Hepatic stellate cell (primary cell): ENCODE measurements around the gene CLMP.

Experiments used
- DNase-seq: peaks from one replicate; pipeline ENCODE4 v3.0.0; 2011; ENCODE audit warnings: low spot score

The CLMP gene

DNA sequence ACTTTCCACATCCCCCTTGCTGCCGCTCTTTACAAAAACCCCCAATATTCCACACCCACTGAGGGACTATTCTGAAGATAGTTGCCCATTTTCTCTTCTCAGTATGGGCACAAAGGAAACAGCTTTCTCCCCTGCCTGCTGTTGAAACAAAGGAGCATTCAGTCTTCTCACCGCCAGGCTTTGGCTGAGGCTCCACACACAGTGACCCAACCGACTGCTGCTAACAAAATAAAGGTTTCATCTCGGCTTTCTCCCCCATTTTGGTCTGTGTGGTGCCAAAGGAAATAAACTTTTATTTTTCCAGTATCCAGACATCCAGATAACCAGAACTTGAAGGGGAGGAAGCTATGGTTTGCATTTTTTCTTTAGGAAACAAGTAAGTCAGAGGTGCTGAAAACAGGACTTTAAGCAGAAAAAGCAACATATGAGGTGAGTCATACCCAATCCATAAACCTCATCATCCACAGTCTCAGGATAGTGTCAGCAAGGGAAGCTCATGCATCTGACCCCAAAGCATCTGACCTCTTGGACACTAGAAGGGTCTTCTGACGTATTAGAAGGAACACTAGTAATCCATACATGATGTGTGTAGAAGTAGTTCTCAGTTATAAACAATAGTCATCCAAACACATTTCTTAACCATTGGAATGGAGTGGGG lies 6.4 kb downstream of the CLMP start:
- DNase-seq: peak; percentile 69

DNA sequence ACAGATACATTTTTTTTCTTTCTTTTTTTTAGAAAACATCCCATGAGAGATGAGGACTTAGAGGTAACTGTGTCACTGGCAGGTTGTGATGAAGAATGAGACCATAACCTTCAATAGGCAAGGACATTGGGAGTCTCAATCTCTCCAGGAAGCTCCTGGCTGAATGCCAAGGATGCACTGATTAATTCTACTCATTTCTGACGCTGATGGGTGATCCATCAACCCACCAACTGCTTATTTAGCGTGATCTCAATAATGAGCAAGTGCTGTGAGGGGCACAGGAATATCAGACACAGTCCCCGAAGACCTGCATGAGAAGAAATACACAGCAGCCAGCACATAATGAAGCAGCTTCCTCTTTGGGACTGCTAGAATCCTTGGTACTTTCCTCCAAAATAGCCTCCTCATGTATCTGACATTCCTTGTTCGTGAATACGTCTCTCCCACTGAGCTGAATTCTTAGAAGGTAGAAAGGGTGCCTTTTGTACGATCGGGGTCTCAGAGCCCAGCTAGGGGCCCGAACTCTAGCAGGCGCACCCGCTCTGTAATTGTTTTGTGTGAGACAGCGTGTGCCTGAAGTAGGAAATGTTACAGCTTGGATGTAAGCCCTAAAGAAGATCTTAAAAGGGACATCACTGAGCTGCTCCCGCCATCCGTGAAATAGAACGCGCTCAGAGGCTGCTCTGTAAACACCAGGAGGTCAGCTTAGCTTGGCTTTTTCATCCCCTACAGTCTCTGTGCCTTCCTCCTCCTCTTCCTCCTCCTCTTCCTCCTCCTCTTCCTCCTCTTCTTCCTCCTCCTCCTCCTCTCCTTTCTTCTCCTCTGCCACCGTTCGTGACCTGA lies 7.2 kb downstream of the CLMP start:
- peak; percentile 31 for DNase-seq

DNA sequence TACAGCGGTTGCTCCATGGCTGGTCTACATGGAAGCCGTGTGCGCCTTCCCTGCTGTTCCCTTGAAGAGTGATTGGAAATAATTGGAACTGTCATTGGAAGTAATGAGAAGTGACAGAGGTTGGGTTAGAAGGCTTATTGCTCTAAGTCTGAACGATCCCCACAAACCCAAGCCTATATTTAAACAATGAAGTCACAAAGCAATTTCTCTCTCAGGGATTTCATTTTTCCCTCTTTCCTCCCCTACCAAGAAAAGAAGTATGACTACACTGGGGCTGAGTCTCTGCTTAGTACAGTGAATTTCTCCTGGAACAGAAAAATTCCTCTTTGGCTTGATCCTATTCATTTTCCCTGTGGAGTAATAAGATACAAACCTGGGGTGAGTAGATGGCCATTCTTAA lies 7.8 kb downstream of the CLMP start:
- no peak for DNase-seq

DNA sequence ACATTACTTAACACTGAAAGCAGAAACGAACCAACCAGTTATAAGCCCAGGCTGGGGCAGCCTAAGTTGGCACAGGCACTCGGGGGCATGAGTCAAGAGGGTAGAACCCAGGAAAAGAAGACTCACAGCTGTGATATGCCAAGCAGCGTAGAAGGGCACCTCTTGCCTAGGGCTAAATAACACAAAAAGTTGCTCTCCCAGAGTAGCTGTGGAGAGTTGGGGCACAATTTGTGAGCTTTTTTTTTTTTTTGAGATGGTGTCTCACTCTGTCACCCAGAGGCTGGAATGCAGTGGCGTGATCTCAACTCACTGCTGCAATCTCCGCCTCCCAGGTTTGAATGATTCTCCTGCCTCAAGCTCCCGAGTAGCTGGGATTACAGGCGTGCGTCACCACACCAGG lies 8.8 kb downstream of the CLMP start:
- no peak for DNase-seq

DNA sequence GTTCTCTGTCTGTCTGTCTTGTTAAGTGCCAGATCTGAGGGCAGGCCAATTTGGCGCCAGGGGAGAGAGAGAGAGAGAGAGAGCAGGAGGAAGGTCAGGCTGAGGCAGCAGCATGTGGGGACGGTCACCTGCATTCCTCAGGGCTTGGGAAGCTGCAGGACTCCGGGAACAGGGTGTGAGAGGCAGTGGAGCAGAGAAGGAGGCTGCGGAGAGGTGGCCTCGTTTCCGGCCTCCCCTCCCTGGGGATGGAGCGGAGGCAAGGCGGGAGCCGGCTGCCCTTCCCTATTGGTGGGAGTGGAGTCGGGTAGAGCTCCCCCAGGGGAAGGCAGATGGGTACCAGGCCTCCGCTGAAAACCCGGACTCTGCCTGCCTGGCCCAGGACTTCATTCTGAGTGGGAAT lies 9.7 kb downstream of the CLMP start:
- no peak for DNase-seq

DNA sequence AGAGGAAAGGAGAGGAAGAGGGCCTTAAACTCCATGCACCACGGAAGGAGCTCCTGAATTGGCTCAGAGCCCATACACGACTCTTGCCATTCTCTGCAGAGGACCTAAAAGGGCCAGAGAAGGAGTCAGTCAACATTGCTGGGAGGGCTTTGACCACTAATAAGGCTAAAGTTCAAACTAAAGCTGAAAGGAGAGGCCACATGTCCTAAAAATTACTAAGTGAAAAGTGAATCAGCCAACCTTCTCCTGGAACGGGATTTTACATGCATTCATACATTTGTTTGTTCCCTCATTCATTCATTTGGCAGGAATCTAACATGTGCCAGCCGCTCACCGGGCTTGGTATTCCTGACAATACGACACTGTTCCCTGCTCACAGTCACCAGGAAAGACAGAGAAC lies 10.5 kb downstream of the CLMP start:
- DNase-seq: no peak

DNA sequence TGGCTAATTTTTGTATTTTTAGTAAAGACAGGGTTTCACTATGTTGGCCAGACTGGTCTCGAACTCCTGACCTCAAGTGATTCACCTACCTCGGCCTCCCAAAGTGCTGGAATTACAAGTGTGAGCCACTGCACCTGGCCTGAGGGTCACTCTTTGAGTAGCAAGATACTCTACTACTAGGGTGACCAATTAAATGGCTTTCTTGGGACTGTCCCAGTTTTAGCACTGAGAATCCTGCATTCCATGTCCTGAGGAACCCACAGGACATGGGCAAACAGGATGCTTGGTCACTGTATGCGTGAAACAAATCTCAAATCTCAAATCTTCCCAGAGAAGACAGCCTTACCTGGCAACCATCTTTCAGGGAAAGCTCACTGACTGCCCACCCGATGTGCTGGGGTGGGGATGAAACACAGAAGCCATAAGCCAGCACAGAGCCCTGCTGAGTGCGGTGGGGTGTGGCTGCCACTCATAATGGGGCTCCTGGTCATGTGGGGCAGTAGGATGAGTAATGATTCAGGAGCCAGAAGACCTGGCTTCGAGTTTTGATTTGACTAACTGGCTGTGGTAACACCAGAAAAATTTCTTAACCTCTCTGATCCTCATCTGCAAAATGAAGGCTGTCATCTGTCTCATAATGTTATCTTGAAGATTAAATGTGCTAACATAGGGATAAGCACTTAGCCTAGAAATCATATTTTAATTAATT lies 11.5 kb downstream of the CLMP start:
- DNase-seq: no peak

DNA sequence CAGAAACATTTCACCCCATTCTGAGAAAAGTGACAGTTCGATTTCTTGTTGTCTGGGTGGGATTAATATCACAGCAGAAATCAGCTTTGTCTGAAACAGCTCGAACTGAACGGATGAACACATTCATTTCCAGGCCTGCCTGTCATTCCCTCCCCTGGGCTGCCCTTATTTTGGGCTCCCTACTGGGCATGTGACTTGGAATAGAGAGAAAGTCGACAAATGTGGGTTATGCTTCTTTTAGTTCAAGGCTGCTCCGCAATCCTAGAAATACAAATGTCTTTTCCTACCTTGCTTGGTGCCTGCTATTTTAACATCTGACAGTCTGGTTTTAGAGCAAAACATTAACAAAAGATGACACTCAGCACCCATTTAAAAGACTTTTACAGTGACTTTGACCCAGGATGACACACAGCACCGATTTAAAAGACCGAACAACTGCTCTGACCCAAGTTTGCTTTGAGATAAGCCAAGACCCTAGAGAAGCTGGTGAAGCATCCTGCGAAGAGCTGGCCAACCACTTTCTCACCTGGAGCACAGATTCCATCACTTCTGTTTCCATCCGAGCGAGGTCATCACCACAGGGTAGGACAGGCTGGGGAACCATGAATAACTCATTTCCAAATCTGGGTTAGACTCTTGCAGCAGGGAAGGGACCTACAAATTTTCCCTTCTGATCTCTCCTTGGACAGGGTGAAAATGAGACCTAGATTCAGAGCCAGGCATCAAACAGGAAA lies 13.1 kb downstream of the CLMP start:
- no peak for DNase-seq

DNA sequence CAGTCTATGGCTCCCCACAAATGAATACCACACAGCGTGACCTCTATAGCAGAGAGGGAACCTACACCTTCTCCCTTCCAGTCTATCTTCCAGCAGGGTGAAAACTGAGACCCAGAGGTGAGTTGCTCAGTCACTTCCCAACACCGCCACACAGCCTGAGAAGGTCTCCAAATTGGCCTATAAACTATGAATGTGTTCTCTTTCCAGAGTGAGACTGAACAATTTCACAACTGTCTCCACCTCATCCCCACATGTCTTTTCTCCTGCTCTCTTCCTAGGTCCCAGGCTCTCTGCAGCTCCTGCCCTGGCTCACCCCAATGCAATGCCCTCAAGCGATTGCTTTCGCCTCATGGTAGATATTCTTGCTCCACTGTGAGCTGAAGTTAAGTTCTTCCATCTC lies 14.0 kb downstream of the CLMP start:
- DNase-seq: no peak

DNA sequence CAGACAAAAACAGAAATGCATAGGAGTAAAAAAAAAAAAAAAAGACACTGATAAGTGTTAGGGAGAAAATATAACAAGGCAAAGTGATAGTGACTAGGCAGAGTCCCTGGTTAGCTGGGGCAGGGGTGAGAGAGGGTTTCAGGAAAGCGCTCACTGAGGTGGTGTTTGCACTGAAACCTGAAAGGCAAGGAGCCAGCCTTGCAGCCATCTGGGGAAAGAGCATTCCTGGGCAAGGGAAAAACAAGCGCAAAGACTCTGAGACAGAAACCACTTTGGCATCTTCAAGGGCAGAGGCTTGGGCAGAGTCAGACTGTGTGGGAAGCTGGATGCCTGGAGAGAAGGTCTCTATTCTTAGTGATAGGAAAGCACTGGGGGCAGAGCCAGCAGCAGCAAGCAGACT lies 14.5 kb downstream of the CLMP start:
- DNase-seq: no peak

DNA sequence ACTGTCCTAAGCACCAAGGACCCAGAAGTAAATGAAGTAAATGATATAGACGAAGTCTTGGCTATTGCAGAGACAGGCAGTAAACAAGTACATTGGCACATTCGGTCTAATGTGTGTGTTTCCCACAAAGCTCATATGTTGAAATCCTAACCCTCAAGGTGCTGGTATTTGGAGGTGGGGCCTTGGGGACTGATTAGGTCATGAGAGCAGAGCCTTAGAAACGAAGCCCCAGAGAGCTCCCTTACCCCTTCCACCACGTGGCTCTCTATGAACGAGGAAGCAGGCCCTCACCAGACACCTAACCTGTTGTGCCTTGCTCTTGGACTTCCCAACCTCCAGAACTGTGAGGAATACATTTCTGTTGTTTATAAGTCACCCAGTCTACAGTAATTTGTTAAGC lies 14.9 kb downstream of the CLMP start:
- DNase-seq: no peak

DNA sequence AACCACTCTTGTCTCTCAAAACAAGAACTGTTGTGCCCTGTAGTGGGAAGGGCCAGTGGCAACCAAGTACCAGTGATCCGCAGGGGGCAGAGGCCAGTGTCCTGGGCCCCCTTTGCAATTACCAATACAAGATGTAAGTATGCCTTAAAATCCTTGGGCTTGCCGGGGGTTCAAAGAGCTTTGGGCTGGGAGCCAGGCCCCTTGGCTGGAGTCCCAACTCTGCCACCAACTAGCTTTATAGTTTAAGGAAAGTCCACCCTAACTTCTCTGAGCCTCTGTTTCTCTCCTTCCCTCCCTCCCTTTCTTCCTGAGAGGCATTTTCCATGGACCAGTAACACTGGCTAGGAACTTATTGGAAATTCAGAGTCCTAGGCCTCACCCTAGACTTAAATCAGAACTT lies 15.5 kb downstream of the CLMP start:
- no peak for DNase-seq

DNA sequence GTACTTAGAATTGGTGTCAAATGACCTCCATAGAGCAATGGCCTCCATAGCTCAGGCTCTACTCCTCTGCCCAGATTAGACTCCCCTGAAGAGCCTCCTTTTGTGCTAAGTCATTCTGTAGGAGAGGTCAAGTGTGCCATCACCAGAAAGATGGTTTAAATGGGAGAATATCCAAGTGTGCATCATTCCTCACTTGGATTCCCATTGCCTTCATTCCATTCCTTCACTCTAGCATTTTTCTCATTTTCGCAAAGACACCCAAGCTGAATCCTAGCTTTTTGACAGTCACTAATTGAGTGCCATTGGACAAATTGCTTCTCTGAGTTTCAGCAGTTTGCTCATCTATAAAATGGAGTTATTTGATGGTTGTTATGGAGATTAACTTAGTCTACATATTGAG lies 16.9 kb downstream of the CLMP start:
- DNase-seq: no peak

DNA sequence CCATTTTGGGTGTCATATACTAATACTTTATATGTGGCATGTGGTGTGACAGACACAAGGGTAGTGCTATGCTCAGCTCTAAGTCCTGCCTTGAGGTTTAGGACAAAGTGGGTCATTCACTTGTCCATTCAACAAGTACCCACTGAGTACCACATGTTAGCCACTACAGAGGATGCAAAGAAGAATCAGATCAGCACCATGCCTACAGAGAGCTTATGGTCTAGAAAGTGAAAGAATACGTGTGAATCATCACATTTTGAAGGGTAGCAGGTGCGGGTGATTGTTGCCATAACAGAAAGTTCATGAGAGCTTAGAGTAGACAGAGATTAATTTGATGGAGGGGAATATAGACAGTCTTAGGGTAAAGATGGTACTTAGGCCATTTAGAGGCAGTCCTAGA lies 18.3 kb downstream of the CLMP start:
- DNase-seq: no peak

DNA sequence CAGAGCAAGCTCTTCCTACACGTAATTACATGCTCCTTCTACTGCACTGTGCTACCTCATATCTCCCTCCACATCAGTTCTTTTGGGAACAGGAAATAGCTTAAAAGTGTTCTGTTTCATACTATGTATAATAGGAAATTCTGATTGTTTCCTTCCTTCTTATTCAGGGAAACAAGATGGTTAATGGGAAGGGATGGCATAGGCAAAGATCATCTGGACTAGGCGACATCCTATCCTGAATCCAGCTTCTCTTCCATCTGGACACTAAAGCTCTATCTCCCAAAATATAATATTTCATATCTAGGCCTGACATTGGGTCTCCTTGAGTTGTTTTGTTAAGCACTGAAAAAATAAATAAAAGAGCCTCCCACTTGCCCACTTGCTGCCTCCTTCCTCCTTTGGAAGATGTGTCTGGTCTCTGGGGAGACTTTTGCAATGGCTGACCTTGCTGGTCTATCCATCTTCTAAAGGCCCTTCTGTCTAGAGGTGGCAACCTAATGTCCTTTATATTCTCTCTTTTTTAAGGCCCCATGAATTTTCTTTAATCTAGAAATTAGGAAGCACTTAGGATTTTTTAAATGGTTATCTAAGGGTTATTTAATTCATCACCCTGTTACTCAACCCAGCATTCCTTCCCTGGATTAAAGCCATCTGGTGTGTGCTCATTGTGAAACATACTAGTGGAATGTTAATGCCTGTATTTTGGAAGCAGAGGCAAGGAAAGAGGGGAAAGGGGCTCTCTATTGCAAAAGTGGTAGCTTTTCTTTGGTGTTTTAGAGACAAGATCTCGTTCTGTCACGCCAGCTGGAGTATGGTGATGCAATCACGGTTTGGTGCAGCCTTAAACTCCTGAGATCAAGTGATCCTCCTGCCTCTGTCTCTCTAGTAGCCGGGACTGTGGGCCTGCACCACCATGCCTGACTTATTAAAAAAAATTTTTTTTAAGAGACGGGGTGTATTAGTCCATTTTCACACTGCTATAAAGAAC lies 20.6 kb downstream of the CLMP start:
- peak; percentile 81 for DNase-seq

DNA sequence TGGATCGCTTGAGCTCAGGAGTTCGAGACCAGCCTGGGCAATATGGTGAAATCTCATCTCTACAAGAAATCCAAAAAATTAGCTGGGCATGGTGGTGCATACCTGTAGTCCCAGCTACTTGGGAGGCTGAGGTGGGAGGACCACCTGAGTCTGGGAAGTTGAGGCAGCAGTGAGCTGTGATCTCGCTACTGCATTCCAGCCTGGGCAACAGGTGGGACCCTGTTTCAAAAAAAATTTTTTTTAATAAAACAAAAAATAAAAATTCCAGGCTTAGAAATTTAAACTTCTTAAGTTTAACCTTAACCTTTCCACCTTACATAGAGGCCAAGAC lies 21.2 kb downstream of the CLMP start:
- DNase-seq: no peak

DNA sequence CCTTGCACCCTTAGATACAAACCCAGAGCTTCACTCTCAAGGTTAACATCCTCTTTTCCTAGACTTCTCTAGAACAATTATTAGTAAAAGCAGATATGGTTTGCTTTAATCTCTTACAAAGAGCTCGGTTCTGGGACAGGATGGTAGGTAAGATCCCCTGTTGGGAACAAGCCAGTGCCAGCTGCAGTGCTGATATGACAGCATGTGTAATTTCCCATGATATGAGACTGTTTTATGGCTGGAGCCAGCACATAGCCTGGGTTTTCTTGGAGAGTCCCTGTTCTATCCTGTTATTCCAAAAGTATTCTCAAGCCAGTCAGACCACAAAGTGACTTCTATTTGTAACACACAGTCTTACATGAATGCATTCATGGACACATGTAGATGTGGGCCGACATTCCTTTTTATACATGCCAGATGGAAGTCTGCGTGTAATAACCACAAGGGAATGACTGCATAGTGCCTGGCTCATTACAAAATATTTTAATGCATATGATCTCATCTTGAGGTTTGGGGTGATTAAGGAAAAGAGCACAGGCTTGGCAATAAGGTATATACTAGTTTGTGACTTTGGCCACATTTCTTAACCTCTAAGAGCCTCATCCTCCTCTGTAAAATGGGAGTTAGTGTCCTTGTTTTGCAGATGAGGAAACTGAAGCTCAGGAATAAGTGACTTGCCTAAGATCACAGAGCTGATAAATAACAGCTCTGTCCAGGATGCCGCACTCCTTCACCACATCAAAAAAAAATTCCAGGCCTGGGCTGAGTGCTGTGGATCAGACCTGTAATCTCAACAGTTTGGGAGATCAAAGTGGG lies 21.8 kb downstream of the CLMP start:
- DNase-seq: peak; percentile 82

DNA sequence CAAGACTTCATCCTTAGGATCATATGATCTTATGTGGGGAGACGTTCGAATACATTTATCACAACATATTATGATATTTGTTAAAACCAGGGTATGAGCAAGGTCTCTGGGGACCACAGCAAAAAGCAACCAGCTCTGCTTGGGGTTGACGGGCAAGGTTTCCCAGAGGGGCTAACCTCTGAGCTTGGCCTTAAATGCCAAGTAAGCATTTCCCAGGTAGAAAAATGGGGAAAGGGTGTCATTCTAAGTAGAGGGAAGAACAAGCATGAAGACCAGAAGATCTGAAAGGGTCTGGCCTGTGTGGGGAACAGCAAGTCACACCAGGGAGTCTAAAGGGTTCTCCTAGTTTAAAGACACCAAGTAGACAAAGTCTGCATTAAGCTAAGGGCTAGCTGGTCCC lies 24.1 kb downstream of the CLMP start:
- no peak for DNase-seq

DNA sequence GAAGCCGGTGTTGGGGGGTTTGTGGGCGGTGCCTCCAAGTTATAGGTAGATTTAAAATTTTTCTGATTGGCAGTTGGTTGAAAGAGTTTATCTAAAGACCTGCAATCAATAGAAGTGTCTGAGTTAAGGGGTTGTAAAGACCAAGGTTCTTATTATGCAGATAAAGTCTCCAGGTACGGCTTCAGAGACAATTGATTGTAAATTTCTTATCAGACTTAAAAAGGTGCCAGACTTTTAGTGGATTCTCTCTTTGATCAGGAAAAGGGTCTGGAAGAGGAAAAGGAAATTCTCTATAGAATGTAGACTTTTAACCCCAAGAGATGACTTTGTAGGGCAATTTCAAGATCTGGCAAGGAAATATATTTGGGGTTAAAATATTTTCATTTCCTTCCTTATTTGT lies 25.2 kb downstream of the CLMP start:
- DNase-seq: no peak

DNA sequence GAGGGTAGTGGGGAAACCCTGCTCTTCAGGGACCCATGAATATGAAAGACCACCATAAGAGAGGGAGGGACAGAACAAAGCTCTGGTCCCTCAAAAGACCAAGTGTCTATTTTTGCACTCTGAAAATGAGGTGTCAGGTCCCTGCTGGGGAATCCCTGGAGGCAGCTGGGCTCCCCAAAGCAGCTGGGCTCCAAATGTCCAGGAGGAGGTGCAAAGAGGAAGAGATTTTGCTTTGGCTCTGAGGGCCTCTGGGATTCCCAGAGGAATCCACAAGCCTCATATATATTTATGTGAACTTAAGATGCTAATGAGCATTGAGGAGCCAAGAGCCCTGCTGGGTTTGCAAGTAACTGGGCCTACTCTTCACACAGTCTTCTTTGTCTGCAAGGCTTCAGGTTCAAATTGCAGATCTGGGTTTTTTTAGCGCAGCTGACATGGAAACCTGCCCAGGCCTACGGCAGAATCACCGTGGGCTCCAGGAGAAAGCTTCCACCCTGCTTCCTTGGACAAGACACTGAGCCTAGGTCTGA lies 26.0 kb downstream of the CLMP start:
- DNase-seq: no peak
